Body of pancreas (tissue), 4 donors: Measurements from ENCODE around the gene BABAM2.

ENCODE experiments used
- POLR2A ChIP-seq, 3 donors: fragments of 450-650 bp; IDR thresholded peaks; one replicate each; pipeline ENCODE4 v1.6.1; 2016; ENCODE audit warnings: antibody characterized with exemption in 3 of 3, mild to moderate bottlenecking in 2 of 3
- TF ChIP-seq, protein P1 (sequence below), 7 experiments: fragments of 450-650 bp in 4 of 7; fragments of 200-600 bp in 3 of 7; sonication (generic) in 3 of 7; IDR thresholded peaks; one replicate each; pipeline ENCODE4 v1.5.1; 2016 to 2019; ENCODE audit warnings: antibody characterized with exemption in 7 of 7

DNA sequence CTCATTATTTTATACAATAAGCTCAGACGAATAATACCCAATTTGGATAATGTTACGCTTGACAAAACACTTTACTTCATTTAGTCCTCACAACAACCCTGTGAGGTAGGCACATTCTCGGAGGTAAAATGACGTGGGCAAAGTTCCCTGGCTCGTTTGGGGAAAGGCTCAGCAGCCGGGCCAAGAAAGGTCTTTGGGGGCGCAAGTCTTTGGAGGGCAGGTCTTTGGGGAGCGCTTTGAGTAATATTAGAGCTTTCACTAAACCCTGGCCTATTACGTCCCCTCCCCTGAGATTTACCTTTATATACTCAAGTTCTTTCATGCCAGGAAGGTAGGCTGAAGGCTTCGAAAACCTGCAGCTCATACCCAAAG, 769 bp upstream of the BABAM2 start:
- TF ChIP-seq, protein P1, sequence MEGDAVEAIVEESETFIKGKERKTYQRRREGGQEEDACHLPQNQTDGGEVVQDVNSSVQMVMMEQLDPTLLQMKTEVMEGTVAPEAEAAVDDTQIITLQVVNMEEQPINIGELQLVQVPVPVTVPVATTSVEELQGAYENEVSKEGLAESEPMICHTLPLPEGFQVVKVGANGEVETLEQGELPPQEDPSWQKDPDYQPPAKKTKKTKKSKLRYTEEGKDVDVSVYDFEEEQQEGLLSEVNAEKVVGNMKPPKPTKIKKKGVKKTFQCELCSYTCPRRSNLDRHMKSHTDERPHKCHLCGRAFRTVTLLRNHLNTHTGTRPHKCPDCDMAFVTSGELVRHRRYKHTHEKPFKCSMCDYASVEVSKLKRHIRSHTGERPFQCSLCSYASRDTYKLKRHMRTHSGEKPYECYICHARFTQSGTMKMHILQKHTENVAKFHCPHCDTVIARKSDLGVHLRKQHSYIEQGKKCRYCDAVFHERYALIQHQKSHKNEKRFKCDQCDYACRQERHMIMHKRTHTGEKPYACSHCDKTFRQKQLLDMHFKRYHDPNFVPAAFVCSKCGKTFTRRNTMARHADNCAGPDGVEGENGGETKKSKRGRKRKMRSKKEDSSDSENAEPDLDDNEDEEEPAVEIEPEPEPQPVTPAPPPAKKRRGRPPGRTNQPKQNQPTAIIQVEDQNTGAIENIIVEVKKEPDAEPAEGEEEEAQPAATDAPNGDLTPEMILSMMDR (IDR thresholded peaks at IDR 0.05): no peak
- TF ChIP-seq POLR2A (IDR thresholded peaks at IDR 0.05): no peak
